ENCODE measurements around the gene TMEM167A.

The TMEM167A gene

GRCh38 chr5:83076742-83077661 lies at the start of gene TMEM167A, which contains the start of gene XRCC4:
Gene TMEM167A (minus strand): TSS chr5:83077394. CDS start chr5:83077323, 71 bp downstream.
Gene XRCC4 (plus strand): TSS chr5:83077547. CDS start chr5:83104920, 27,373 bp downstream.
- peak; percentile 87 for DNase-seq (ENCODE audit: low read depth)

- DNase-seq (ENCODE audit: low read depth), result no peak
Measured at GRCh38 chr5:83126501-83126900, 49.3 kb upstream of the TMEM167A start.

- no peak for DNase-seq (ENCODE audit: low read depth)
Measured at GRCh38 chr5:83125560-83125959, 48.4 kb upstream of the TMEM167A start.

- DNase-seq (ENCODE audit: low read depth), result no peak
Measured at GRCh38 chr5:83124593-83124992, 47.4 kb upstream of the TMEM167A start.

GRCh38 chr5:83118976-83119375 lies 41.8 kb upstream of the TMEM167A start:
- DNase-seq (ENCODE audit: low read depth), result no peak

GRCh38 chr5:83118471-83118870 lies 41.3 kb upstream of the TMEM167A start:
- DNase-seq (ENCODE audit: low read depth), result no peak

- no peak for DNase-seq (ENCODE audit: low read depth)
Measured at GRCh38 chr5:83115816-83116215, 38.6 kb upstream of the TMEM167A start.

- DNase-seq (ENCODE audit: low read depth), result no peak
Measured at GRCh38 chr5:83109380-83109779, 32.2 kb upstream of the TMEM167A start.

GRCh38 chr5:83107692-83108420 lies 30.7 kb upstream of the TMEM167A start:
- no peak for DNase-seq (ENCODE audit: low read depth)

- no peak for DNase-seq (ENCODE audit: low read depth)
Measured at GRCh38 chr5:83104021-83104420, 26.8 kb upstream of the TMEM167A start.

- DNase-seq (ENCODE audit: low read depth), result no peak
Measured at GRCh38 chr5:83102364-83102980, 25.3 kb upstream of the TMEM167A start.

GRCh38 chr5:83101514-83101913 lies 24.3 kb upstream of the TMEM167A start:
- DNase-seq (ENCODE audit: low read depth), result no peak

- no peak for DNase-seq (ENCODE audit: low read depth)
Measured at GRCh38 chr5:83099445-83099844, 22.3 kb upstream of the TMEM167A start.

GRCh38 chr5:83099001-83099400 lies 21.8 kb upstream of the TMEM167A start:
- DNase-seq (ENCODE audit: low read depth), result no peak

- DNase-seq (ENCODE audit: low read depth), result no peak
Measured at GRCh38 chr5:83097689-83098231, 20.6 kb upstream of the TMEM167A start.

GRCh38 chr5:83096660-83097339 lies 19.6 kb upstream of the TMEM167A start:
- no peak for DNase-seq (ENCODE audit: low read depth)

- DNase-seq (ENCODE audit: low read depth), result no peak
Measured at GRCh38 chr5:83095957-83096539, 18.9 kb upstream of the TMEM167A start.

- DNase-seq (ENCODE audit: low read depth), result no peak
Measured at GRCh38 chr5:83095163-83095956, 18.2 kb upstream of the TMEM167A start.

GRCh38 chr5:83093692-83094091 lies 16.5 kb upstream of the TMEM167A start:
- DNase-seq (ENCODE audit: low read depth), result no peak

GRCh38 chr5:83092619-83093018 lies 15.4 kb upstream of the TMEM167A start:
- DNase-seq (ENCODE audit: low read depth), result no peak
